ENCODE measurements around the gene USP6NL.
"Not testable (repeated sequence)": the region's sequence is repeated elsewhere in the genome, so short reads cannot be mapped to it uniquely, and the experiment has no call there.

The USP6NL gene

GRCh38 chr10:11441151-11441535 lies 170.3 kb downstream of the USP6NL start:
- DNase-seq = no peak

- DNase-seq = no peak
These were observed 170.9 kb downstream of the USP6NL start for GRCh38 chr10:11440250-11441150.

GRCh38 chr10:11439523-11440053 lies 171.9 kb downstream of the USP6NL start:
- no peak for DNase-seq

- DNase-seq = no peak
These were observed 173.9 kb downstream of the USP6NL start for GRCh38 chr10:11437391-11438142.

GRCh38 chr10:11436445-11436844 lies 175.0 kb downstream of the USP6NL start:
- DNase-seq = not testable (repeated sequence)

- DNase-seq = no peak
These were observed 175.9 kb downstream of the USP6NL start for GRCh38 chr10:11435581-11435981.

- no peak for DNase-seq
These were observed 177.1 kb downstream of the USP6NL start for GRCh38 chr10:11434324-11434723.

GRCh38 chr10:11433657-11434056 lies 177.8 kb downstream of the USP6NL start:
- DNase-seq = no peak

- DNase-seq = no peak
These were observed 180.3 kb downstream of the USP6NL start for GRCh38 chr10:11431216-11431555.

- no peak for DNase-seq
These were observed 180.8 kb downstream of the USP6NL start for GRCh38 chr10:11430421-11431215.

GRCh38 chr10:11429439-11430052 lies 181.9 kb downstream of the USP6NL start:
- no peak for DNase-seq

- DNase-seq = no peak
These were observed 185.8 kb downstream of the USP6NL start for GRCh38 chr10:11425676-11426075.

- DNase-seq = no peak
These were observed 186.2 kb downstream of the USP6NL start for GRCh38 chr10:11425296-11425610.

- no peak for DNase-seq
These were observed 186.8 kb downstream of the USP6NL start for GRCh38 chr10:11424456-11425295.

- no peak for DNase-seq
These were observed 194.5 kb downstream of the USP6NL start for GRCh38 chr10:11416974-11417373.

- no peak for DNase-seq
These were observed 196.4 kb downstream of the USP6NL start for GRCh38 chr10:11415095-11415494.

- no peak for DNase-seq
These were observed 197.0 kb downstream of the USP6NL start for GRCh38 chr10:11414314-11415038.

- no peak for DNase-seq
These were observed 199.4 kb downstream of the USP6NL start for GRCh38 chr10:11411926-11412545.

GRCh38 chr10:11409357-11409756 lies 202.1 kb downstream of the USP6NL start:
- DNase-seq = no peak

GRCh38 chr10:11407939-11408338 lies 203.5 kb downstream of the USP6NL start:
- no peak for DNase-seq

GRCh38 chr10:11406746-11407145 lies 204.7 kb downstream of the USP6NL start:
- no peak for DNase-seq
